Keratinocyte (primary cell): ENCODE data around the gene SLC30A1.

Experiments used
- CTCF ChIP-seq, 3 experiments: IDR thresholded peaks in 1 of 3; conservative IDR thresholded peaks in 1 of 3; optimal IDR thresholded peaks in 1 of 3; 2 replicates in 2 of 3; 3 replicates in 1 of 3; pipeline versions ENCODE3 to v1.5.1; 2011; ENCODE audit warnings: low read length in 3 of 3, mild to moderate bottlenecking in 3 of 3, moderate library complexity in 2 of 3, control low read depth in 1 of 3, inconsistent platforms in 1 of 3; ENCODE audit not compliant: insufficient read depth in 2 of 3; ENCODE audit errors: extremely low read depth in 1 of 3
- EZH2 ChIP-seq: IDR thresholded peaks from one replicate; pipeline ENCODE4 v1.6.1; 2012; ENCODE audit warnings: inconsistent platforms, mild to moderate bottlenecking, low read length, moderate library complexity

DNA sequence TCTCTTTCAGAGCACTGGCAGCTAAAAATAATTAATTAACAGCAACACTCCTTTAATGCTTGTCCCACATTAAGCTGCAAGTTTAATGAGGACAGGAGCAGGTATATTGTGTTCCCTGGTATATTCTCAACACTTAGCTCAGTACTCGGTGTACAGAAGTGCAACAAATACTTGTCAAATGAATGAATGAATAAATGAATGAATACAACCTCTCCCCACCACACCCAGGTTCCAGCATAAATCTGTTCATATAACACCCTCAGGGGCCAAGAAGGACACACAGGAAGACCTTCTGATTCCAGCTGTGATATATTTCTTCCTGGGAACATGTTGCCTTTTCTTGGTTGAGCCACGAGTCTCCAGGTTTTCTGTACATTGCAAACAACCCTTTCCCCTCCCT lies 48.9 kb downstream of the SLC30A1 start:
- TF ChIP-seq EZH2, result no peak
- no peak for TF ChIP-seq CTCF (optimal IDR thresholded peaks at IDR 0.05 in 1 of 3, IDR thresholded peaks at IDR 0.05 in 1 of 3, conservative IDR thresholded peaks at IDR 0.05 in 1 of 3; ENCODE audit: extremely low read depth in 1 of 3, insufficient read depth in 2 of 3, low read length in 3 of 3)
